Hepatic stellate cell (primary cell): ENCODE measurements around the gene EDAR.

Experiments
- DNase-seq: peaks from one replicate; pipeline ENCODE4 v3.0.0; 2011; ENCODE audit warnings: low spot score

Gene EDAR

GRCh38 chr2:109001201-109001600, 12.2 kb upstream of the EDAR start:
- DNase-seq = no peak

DNA sequence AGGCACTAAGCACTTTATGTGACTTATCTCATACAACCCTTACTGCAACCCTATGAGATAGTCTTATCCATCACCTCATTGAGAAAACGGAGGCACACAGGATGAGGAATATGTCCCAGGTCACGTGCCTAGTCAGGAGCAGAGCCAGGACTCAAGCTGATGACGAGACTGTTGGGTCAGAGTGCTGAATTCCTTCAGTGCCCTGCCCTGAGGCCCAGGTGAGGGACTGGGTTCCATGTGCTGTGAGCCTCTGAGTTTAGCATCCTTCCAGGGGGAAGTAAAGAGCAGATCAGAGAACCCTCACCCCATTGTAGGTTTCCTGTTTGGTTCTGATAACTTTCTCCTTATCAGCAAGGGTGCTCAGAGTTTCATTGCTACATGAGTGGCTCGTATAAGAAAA, 11.7 kb upstream of the EDAR start:
- DNase-seq = no peak

DNA sequence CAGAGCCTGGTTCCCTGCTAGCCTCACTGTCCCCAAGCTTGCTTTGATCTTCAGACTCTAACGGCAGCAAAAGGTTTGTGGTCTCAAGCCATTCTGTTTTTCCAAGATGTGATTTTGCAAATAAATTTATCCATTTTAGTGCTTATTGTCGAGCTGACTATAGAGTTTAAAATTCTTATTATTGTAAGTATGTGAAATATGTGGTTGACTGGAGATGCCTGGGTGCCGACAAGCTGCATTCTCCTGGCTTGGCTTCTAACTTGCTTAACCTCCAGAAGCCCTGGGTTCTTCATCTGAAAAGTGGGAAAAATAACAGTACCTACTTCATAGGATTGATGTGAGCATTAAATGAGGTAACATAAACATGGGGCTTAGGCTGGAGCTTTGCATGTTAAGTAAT, 9.9 kb upstream of the EDAR start:
- DNase-seq = no peak

DNA sequence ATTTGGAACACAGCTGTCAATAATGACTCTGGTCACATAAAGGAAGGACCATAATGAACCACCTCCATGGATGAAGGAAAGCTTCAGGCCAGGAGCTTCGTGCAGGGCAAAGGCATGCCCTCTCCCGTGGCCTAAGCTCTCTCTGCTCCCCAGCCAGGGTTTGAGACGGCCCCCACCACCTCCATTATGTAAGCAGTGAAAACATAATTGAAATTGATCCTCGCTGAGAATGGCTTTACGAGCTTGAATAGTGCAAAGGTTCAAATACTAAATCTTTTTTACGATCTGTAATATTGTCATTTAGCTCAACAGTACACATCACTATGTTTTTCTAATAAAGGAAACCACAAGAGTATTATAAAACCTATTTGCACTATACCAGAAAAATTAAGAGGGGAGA, 5.2 kb upstream of the EDAR start:
- no peak for DNase-seq

DNA sequence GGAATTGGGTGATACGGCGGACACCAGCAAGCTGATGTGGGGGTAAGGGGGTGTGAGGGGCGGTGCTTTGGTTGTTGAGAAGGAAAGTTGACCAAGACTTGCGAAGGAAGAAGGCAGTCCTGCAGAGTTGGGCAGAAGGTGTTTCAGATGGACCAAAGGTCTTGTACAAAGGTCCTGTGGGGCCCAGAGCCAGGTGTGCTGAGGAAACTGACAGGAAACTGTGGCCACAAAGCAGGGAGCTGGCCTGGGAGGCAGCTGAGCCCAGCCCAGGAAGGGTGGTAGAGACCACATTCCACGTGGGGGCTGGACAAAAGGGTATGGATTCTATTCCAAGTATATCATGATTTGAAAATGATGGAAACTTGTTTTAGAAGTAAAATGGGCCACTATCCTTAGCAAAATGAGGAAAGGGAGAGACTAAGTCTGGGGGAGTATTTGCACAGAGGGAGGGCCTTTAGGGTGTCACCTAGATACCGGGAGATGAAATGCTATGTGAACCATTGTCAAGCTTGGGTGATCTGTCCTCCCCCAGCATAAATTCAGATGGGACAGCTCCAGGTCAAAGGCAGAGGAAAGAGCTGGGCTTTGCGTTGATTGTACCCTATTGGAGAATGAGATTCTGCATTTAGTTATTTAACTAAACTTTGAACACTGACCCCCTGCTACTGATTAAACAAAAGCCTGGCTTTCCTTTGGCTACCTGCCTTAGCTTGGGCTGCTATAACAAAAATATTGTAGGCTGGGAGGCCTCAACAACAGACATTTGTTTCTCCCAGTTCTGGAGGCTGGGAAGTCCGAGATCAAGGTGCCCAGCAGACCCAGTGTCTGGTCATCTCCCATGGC, 4.3 kb upstream of the EDAR start:
- no peak for DNase-seq

DNA sequence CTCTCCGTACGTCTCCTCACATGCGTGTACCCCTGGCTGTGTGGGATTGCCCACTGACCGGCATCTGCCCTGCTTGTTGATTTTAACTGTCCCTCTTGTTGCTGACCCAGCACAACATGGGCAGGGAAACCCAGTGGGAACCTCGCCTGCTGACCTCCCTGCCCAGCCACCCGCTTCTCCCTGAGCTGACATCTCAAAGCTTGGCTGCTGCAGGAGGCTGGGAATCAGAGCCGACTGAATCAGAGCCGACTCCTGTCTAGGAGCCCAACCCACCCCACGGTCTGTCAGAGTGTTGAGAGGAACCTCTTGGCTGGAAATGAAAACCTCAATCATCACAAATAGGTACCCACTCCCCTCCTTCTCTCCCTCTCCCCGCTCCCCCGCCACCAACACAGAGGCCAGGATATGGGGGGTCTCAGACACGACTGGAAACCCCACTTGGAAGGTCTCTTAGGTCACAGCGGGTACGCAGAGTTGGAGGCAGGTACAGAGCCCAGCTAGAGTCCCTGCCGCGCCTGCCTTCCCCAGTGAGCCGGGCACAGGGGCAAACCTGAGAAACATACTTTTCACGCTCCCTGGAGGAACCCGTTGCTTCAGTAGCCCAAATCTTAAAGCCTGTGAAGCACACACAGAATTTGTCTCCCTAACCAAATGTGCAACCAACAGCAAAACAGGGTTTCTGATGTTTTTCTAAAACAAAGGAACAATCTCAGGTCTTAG, 784 bp downstream of the EDAR start:
- DNase-seq = no peak

GRCh38 chr2:108986916-108987510, 2.0 kb downstream of the EDAR start:
- DNase-seq = no peak

GRCh38 chr2:108983610-108984009, 5.4 kb downstream of the EDAR start:
- DNase-seq = no peak

- DNase-seq = no peak
Observed at GRCh38 chr2:108983061-108983460, 6.0 kb downstream of the EDAR start.

DNA sequence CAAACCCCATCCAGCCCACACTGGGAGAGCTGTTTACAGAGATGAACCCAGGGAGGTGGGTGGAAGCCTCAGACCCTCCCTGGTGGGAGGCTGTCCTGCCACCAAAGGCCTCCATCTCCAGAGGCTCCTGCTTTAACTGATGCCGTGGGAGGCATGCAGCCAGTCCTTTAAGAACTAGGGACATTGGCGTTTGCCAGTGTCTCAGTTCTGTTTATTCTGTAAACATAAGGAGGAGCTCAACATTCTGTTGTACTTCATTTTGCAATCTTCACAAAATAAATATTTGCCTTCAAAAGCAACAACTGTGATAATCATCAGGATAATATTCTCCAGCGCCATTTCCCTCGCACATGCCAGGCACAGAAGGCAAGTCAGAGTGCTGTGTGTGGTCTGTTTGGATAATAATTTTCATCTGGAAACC, 6.8 kb downstream of the EDAR start:
- no peak for DNase-seq

GRCh38 chr2:108981846-108982245, 7.2 kb downstream of the EDAR start:
- DNase-seq = no peak

GRCh38 chr2:108980076-108980475, 8.9 kb downstream of the EDAR start:
- no peak for DNase-seq

DNA sequence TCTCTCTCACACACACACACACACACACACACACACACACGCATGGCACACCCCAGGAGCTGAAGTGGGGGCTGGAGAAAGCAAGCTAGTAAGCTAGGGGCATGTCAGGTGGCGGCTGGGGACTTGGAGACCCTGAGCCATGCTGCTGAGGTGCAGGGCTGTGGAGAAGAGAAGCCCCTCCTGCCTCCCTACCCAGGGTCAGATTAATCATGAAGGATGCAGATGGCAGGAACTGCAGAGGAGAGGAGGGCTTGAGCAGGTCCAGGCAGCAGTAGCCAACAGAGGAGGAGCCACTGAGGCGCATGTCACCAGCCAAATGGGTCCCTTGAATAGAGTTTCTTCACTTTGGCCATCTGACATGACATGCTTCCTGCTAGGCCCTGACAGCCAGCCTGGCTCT, 9.6 kb downstream of the EDAR start:
- DNase-seq = no peak

GRCh38 chr2:108978709-108979111, 10.3 kb downstream of the EDAR start:
- no peak for DNase-seq

DNA sequence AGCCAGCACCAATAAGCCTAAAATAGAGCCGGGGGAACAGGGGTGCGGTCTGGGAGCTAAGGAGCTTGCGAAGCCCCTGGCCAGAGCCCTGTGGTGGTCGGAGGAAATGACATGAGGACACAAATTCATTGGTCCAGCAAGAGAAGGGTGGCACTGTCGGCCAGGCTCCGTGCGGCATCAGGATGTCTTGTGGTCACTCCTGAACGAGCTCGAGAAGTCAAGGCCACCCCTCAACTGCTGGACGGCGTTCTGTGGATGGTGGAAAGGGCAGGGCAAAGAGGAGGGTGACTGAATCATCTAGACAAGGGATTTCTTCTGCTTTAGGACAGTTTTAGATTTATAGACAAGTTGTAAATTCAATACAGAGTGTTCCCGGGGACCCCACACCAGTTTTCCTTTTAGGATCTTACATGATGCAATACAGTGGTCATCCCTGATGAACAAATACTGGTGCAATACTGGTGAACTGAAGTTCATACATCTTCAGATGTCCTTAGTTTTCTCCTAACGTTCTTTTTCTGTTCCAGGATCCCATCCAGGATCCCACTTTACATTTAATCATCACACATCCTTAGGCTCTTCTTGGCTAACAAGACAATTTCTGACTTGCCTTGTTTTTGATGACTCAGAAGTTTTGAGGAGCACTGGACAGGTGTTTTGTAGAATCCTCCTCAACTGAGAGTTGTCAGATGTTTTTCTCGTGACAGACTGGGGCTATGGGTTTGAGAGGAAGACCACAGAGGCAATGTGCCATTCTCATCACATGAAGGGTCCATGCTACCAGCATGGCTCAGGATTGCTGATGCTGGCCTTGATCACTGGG, 13.2 kb downstream of the EDAR start:
- DNase-seq = no peak

- DNase-seq = no peak
Observed at GRCh38 chr2:108974674-108975073, 14.3 kb downstream of the EDAR start.

DNA sequence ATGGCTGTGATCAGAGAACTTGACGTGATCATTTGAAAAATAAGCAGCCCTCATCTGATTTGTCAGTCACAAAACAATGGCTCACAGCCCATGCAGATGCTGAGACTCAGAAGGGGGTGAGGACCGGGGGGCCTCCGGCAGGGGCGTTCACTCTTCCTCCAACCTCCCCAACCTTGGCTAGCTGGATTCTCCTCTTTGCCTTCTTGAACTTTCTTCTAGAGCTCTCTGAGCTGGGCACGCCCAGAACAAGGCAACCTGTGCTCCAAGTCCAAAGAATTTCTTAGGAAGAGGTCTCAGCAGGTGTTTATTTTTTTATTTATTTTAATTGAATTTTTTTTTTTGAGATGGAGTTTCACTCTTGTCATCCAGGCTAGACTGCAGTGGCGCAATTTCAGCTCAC, 16.4 kb downstream of the EDAR start:
- no peak for DNase-seq

- DNase-seq = peak; percentile 48
Observed at GRCh38 chr2:108971661-108972566, 17.1 kb downstream of the EDAR start.

- no peak for DNase-seq
Observed at GRCh38 chr2:108970369-108970768, 18.7 kb downstream of the EDAR start.

- no peak for DNase-seq
Observed at GRCh38 chr2:108969856-108970255, 19.2 kb downstream of the EDAR start.

GRCh38 chr2:108968619-108969018, 20.4 kb downstream of the EDAR start:
- no peak for DNase-seq
